ENCODE measurements around the gene SLC4A5.

SLC4A5 gene

DNA sequence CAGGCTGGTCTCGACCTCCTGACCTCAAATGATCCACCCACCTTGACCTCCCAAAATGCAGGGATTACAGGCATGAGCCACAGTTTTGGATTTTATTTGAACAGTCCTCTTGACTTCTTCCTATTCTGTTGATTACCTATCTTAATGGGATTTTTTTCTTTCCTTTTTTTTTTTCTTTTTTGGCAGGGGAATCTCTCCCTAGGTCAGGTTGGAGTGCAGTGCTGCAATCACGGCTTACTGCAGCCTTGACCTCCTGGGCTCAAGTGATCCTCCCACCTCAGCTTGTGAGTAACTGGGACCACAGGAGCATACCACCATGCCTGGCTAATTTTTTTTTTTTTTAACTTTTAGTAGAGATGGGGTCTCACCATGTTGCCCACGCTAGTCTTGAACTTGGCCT lies 142.0 kb downstream of the SLC4A5 start:
- TF ChIP-seq POLR2A (IDR thresholded peaks at IDR 0.05; ENCODE audit: extremely low read depth, insufficient read length): no peak
- TF ChIP-seq, protein P1, sequence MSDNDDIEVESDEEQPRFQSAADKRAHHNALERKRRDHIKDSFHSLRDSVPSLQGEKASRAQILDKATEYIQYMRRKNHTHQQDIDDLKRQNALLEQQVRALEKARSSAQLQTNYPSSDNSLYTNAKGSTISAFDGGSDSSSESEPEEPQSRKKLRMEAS (IDR thresholded peaks at IDR 0.05; ENCODE audit: low read depth, low read length): no peak
- TF ChIP-seq, protein P2, sequence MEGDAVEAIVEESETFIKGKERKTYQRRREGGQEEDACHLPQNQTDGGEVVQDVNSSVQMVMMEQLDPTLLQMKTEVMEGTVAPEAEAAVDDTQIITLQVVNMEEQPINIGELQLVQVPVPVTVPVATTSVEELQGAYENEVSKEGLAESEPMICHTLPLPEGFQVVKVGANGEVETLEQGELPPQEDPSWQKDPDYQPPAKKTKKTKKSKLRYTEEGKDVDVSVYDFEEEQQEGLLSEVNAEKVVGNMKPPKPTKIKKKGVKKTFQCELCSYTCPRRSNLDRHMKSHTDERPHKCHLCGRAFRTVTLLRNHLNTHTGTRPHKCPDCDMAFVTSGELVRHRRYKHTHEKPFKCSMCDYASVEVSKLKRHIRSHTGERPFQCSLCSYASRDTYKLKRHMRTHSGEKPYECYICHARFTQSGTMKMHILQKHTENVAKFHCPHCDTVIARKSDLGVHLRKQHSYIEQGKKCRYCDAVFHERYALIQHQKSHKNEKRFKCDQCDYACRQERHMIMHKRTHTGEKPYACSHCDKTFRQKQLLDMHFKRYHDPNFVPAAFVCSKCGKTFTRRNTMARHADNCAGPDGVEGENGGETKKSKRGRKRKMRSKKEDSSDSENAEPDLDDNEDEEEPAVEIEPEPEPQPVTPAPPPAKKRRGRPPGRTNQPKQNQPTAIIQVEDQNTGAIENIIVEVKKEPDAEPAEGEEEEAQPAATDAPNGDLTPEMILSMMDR (IDR thresholded peaks at IDR 0.05; ENCODE audit: low read depth, low read length): no peak
- no peak for TF ChIP-seq MYC (IDR thresholded peaks at IDR 0.05; ENCODE audit: low read depth, low read length)
- H3K4me3 ChIP-seq (ENCODE audit: low read depth, low read length): peak overlapping the region; percentile 97
- no peak for DNase-seq (ENCODE audit: low read depth)

- TF ChIP-seq, protein P2 (IDR thresholded peaks at IDR 0.05; ENCODE audit: low read depth, low read length): no peak
- TF ChIP-seq MYC (IDR thresholded peaks at IDR 0.05; ENCODE audit: low read depth, low read length) (no peak), POLR2A (IDR thresholded peaks at IDR 0.05; ENCODE audit: extremely low read depth, insufficient read length) (no peak)
- peak; percentile 56 for DNase-seq (ENCODE audit: low read depth)
- H3K4me3 ChIP-seq (ENCODE audit: low read depth, low read length): peak overlapping the region; percentile 97
Observed at GRCh38 chr2:74199871-74200305, 143.3 kb downstream of the SLC4A5 start.

DNA sequence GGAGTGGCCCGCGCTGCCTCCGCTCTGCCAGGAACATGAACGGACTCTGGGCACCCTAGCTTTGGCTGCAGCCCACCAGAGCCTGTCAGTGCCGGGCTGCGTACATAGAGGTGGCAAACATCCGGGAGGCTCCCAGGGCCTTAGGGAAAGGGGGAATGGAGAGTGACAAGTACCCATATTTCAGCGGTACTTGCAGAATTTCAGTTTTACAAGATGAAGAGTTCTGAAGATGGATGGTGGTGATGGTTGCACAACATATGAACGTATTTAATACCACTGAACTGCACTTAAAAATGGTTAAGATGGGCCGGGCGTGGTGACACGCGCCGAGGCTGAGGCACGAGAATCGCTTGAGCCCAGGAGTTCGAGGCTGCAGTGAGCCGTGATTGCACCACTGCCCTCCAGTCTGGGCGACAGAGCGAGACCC lies 143.9 kb downstream of the SLC4A5 start:
- peak overlapping the region; percentile 97 for H3K4me3 ChIP-seq (ENCODE audit: low read depth, low read length)
- TF ChIP-seq POLR2A (IDR thresholded peaks at IDR 0.05; ENCODE audit: extremely low read depth, insufficient read length): no peak
- no peak for DNase-seq (ENCODE audit: low read depth)

- DNase-seq (ENCODE audit: low read depth): peak; percentile 99
- H3K4me3 ChIP-seq (ENCODE audit: low read depth, low read length): peak within 1 kb of the TSS; percentile 97
- TF ChIP-seq MYC (IDR thresholded peaks at IDR 0.05; ENCODE audit: low read depth, low read length): peak; percentile 100
- TF ChIP-seq, protein P1 (IDR thresholded peaks at IDR 0.05; ENCODE audit: low read depth, low read length): peak; percentile 99
- TF ChIP-seq POLR2A (IDR thresholded peaks at IDR 0.05; ENCODE audit: extremely low read depth, insufficient read length): peak; percentile 93
- TF ChIP-seq, protein P2 (IDR thresholded peaks at IDR 0.05; ENCODE audit: low read depth, low read length): peak; percentile 77
Observed at GRCh38 chr2:74198461-74199274, 144.5 kb downstream of the SLC4A5 start, which contains the start of gene MTHFD2. TSS of gene MTHFD2 (plus strand) at chr2:74198615. CDS start at chr2:74198642, 27 bp downstream.

- TF ChIP-seq, protein P2 (IDR thresholded peaks at IDR 0.05; ENCODE audit: low read depth, low read length): no peak
- TF ChIP-seq POLR2A (IDR thresholded peaks at IDR 0.05; ENCODE audit: extremely low read depth, insufficient read length) (no peak), MYC (IDR thresholded peaks at IDR 0.05; ENCODE audit: low read depth, low read length) (no peak)
- TF ChIP-seq, protein P1 (IDR thresholded peaks at IDR 0.05; ENCODE audit: low read depth, low read length): no peak
- DNase-seq (ENCODE audit: low read depth): no peak
- peak overlapping the region; percentile 51 for H3K4me3 ChIP-seq (ENCODE audit: low read depth, low read length)
Observed at GRCh38 chr2:74198023-74198460, 145.2 kb downstream of the SLC4A5 start.

DNA sequence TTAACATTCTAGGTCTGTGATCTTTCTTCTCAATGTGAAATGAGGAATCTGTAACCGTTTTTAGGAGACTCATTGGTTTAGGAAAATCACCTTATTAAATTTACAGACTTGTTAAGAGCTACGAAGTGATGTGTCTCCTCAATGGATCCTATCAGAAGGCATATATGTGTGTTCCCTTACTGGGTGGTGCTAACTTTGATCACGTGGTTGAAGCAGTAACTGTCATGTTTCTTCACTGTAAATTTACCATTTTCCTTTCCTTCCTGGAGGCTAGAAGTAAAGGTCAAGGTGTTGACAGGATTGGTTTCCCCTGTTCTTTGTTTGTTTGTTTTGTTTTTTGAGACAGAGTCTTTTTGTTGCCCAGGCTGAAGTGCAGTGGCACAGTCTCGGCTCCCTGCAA lies 146.2 kb downstream of the SLC4A5 start:
- TF ChIP-seq MYC (IDR thresholded peaks at IDR 0.05; ENCODE audit: low read depth, low read length) (no peak), POLR2A (IDR thresholded peaks at IDR 0.05; ENCODE audit: extremely low read depth, insufficient read length) (no peak)
- TF ChIP-seq, protein P1 (IDR thresholded peaks at IDR 0.05; ENCODE audit: low read depth, low read length): no peak
- TF ChIP-seq, protein P2 (IDR thresholded peaks at IDR 0.05; ENCODE audit: low read depth, low read length): no peak
- DNase-seq (ENCODE audit: low read depth): no peak
- no peak overlapping the region for H3K4me3 ChIP-seq (ENCODE audit: low read depth, low read length)

All from NB4 (cell line).